Measurements from ENCODE around the gene GTF2IRD1.
"Not testable (repeated sequence)": the region's sequence is repeated elsewhere in the genome, so short reads cannot be mapped to it uniquely, and the experiment has no call there.

Gene GTF2IRD1

DNA sequence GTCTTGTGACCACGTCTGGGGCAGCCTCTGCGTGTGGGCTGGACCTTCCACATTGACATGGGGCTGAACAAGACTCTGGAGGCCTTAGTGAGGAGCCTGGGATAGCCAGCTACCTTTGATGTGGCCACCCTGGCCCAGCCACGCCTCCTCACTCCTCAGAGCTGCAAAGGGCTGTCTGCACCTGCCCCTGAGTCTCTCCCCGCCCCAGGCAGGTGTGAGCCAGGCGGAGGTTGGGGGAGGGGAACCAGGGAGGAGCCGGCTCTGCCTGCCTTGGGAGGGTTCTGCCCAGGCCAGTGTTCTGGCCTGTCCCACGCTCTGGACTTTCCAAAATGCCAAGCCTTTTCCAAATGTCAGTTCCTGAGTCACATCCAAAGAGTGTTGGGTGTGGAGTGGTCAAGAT lies 72.2 kb downstream of the GTF2IRD1 start:
- no peaks in the 10 kb centered on the region for H3K4me1 ChIP-seq (ENCODE audit: insufficient read depth, low read length, severe bottlenecking)
- no peak overlapping the region for H2AFZ ChIP-seq (ENCODE audit: low read length)
- H4K20me1 ChIP-seq (ENCODE audit: insufficient read depth, low read length): no peaks in the 10 kb centered on the region
- no peaks in the 10 kb centered on the region; the same call in 1 of the 2 replicates for H3K36me3 ChIP-seq (ENCODE audit: insufficient read depth, low read length)
- no peak overlapping the region for H3K9ac ChIP-seq (ENCODE audit: low read length)
- no peaks in the 10 kb centered on the region for H3K9me2 ChIP-seq (ENCODE audit: low read depth, low read length)
- H3K27me3 ChIP-seq (ENCODE audit: insufficient read depth, low read length): peaks cover 4% of the 10 kb centered on the region; the same call in 1 of the 2 replicates
- H3K9me3 ChIP-seq (ENCODE audit: low read length): no peaks in the 10 kb centered on the region
- H3K4me2 ChIP-seq (ENCODE audit: low read length): no peak overlapping the region
- no peak for TF ChIP-seq EZH2 (IDR thresholded peaks at IDR 0.05; ENCODE audit: borderline replicate concordance, low read length)
- TF ChIP-seq, protein P1, sequence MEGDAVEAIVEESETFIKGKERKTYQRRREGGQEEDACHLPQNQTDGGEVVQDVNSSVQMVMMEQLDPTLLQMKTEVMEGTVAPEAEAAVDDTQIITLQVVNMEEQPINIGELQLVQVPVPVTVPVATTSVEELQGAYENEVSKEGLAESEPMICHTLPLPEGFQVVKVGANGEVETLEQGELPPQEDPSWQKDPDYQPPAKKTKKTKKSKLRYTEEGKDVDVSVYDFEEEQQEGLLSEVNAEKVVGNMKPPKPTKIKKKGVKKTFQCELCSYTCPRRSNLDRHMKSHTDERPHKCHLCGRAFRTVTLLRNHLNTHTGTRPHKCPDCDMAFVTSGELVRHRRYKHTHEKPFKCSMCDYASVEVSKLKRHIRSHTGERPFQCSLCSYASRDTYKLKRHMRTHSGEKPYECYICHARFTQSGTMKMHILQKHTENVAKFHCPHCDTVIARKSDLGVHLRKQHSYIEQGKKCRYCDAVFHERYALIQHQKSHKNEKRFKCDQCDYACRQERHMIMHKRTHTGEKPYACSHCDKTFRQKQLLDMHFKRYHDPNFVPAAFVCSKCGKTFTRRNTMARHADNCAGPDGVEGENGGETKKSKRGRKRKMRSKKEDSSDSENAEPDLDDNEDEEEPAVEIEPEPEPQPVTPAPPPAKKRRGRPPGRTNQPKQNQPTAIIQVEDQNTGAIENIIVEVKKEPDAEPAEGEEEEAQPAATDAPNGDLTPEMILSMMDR (IDR thresholded peaks at IDR 0.05; ENCODE audit: low read length): no peak
- no peaks in the 10 kb centered on the region for H3F3A ChIP-seq (ENCODE audit: insufficient read depth, low read length)
- no peak overlapping the region for H3K4me3 ChIP-seq (ENCODE audit: low read depth, low read length, poor library complexity, severe bottlenecking)
- H3K79me2 ChIP-seq (ENCODE audit: insufficient read depth, low read length): no peaks in the 10 kb centered on the region
- no peak overlapping the region for H3K27ac ChIP-seq (ENCODE audit: low read depth, low read length, poor library complexity, severe bottlenecking)

DNA sequence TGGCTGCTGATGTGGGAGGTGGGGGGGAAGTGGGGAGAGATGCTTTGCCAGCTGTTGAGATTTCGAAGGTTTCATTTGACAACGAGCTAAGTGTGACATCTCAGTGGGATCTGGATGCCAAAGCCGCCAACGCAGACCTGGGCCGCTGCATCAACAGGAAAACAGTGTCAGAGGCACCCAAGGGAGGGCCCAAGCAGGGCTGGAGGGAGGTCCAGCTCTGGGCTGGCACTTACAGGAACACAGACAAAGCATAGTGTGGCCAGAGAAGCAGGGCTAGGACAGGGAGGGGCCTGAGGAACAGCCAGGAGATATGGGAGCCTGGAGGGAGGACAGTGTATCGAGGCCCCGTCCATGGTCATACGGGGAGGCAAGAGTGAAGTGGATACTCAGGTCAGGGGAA lies 73.1 kb downstream of the GTF2IRD1 start:
- Histone ChIP-seq H3K79me2 (ENCODE audit: insufficient read depth, low read length) (no peaks in the 10 kb centered on the region), H2AFZ (ENCODE audit: low read length) (no peak overlapping the region), H3K9ac (ENCODE audit: low read length) (no peak overlapping the region), H3F3A (ENCODE audit: insufficient read depth, low read length) (no peaks in the 10 kb centered on the region), H3K27ac (ENCODE audit: low read depth, low read length, poor library complexity, severe bottlenecking) (no peak overlapping the region), H3K9me3 (ENCODE audit: low read length) (no peaks in the 10 kb centered on the region), H3K4me1 (ENCODE audit: insufficient read depth, low read length, severe bottlenecking) (no peaks in the 10 kb centered on the region), H3K4me3 (ENCODE audit: low read depth, low read length, poor library complexity, severe bottlenecking) (no peak overlapping the region), H3K9me2 (ENCODE audit: low read depth, low read length) (no peaks in the 10 kb centered on the region), H3K27me3 (ENCODE audit: insufficient read depth, low read length) (no peaks in the 10 kb centered on the region; the same call in 1 of the 2 replicates), H4K20me1 (ENCODE audit: insufficient read depth, low read length) (no peaks in the 10 kb centered on the region), H3K4me2 (ENCODE audit: low read length) (no peak overlapping the region), H3K36me3 (ENCODE audit: insufficient read depth, low read length) (no peaks in the 10 kb centered on the region)
- TF ChIP-seq, protein P1 (IDR thresholded peaks at IDR 0.05; ENCODE audit: low read length): no peak
- no peak for TF ChIP-seq EZH2 (IDR thresholded peaks at IDR 0.05; ENCODE audit: borderline replicate concordance, low read length)

DNA sequence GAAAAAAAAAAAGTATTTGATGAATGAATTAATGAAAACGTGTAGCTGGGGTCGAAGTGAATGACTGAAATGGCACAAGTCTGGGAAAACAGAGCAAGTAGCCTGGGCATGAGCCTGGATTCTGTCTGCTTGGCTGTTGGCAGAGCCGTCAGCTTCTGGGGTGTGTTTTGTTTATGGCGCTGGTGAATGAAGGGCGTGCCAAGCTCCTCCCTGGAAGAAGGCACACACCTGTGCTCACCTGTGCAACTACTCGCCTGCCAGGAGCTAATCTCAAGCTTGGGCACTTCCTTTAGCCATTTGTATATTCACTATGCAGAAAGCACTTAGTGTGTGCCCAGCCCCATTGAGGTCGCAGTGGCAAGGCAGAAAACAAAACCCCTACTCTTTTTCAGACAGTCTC lies 74.1 kb downstream of the GTF2IRD1 start:
- TF ChIP-seq, protein P1 (IDR thresholded peaks at IDR 0.05; ENCODE audit: low read length): no peak
- no peak for TF ChIP-seq EZH2 (IDR thresholded peaks at IDR 0.05; ENCODE audit: borderline replicate concordance, low read length)
- H3K9me2 ChIP-seq (ENCODE audit: low read depth, low read length): no peaks in the 10 kb centered on the region
- H3K36me3 ChIP-seq (ENCODE audit: insufficient read depth, low read length): no peaks in the 10 kb centered on the region
- H3K4me2 ChIP-seq (ENCODE audit: low read length): no peak overlapping the region
- H3F3A ChIP-seq (ENCODE audit: insufficient read depth, low read length): no peaks in the 10 kb centered on the region
- no peak overlapping the region for H3K9ac ChIP-seq (ENCODE audit: low read length)
- no peaks in the 10 kb centered on the region for H3K9me3 ChIP-seq (ENCODE audit: low read length)
- H3K79me2 ChIP-seq (ENCODE audit: insufficient read depth, low read length): no peaks in the 10 kb centered on the region
- H3K27ac ChIP-seq (ENCODE audit: low read depth, low read length, poor library complexity, severe bottlenecking): no peak overlapping the region
- H3K4me1 ChIP-seq (ENCODE audit: insufficient read depth, low read length, severe bottlenecking): no peaks in the 10 kb centered on the region
- H3K27me3 ChIP-seq (ENCODE audit: insufficient read depth, low read length): no peaks in the 10 kb centered on the region; the same call in 1 of the 2 replicates
- no peak overlapping the region for H3K4me3 ChIP-seq (ENCODE audit: low read depth, low read length, poor library complexity, severe bottlenecking)
- no peaks in the 10 kb centered on the region for H4K20me1 ChIP-seq (ENCODE audit: insufficient read depth, low read length)
- H2AFZ ChIP-seq (ENCODE audit: low read length): no peak overlapping the region

DNA sequence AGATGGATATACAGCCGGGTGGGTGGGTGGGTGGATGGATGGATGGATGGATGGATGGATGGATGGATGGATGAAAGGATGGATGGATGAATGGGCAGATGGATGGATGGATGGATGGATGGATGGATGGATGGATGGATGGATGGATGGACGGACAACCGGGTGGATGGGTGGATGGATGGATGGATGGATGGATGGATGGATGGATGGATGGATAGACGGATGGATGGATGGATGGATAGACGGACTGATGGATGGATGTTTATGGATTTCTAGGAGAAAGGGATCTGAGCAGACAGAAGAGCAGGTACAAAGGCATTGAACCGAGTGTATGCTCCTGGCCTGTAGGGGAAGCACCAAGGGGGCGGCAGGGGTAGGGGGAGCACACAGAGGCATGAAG lies 75.1 kb downstream of the GTF2IRD1 start:
- not testable (repeated sequence) for H3F3A ChIP-seq (ENCODE audit: insufficient read depth, low read length); H3K4me1 ChIP-seq (ENCODE audit: insufficient read depth, low read length, severe bottlenecking); H3K9me2 ChIP-seq (ENCODE audit: low read depth, low read length); H3K4me2 ChIP-seq (ENCODE audit: low read length); H3K9me3 ChIP-seq (ENCODE audit: low read length); H3K79me2 ChIP-seq (ENCODE audit: insufficient read depth, low read length); H4K20me1 ChIP-seq (ENCODE audit: insufficient read depth, low read length); H3K4me3 ChIP-seq (ENCODE audit: low read depth, low read length, poor library complexity, severe bottlenecking); H3K9ac ChIP-seq (ENCODE audit: low read length); H3K27me3 ChIP-seq (ENCODE audit: insufficient read depth, low read length); H2AFZ ChIP-seq (ENCODE audit: low read length); H3K27ac ChIP-seq (ENCODE audit: low read depth, low read length, poor library complexity, severe bottlenecking); H3K36me3 ChIP-seq (ENCODE audit: insufficient read depth, low read length)
